Measurements from ENCODE around the gene PCMTD2. TPM values are rescaled to one million over a fixed set of nuclear protein-coding genes. Genes with fewer than 3 reads are reported as not detected.
A peak's percentile ranks its signal among the peaks of the same experiment; 100 is the strongest.

PCMTD2 gene
- total and polyA plus RNA-seq, 2 of the 13 experiments (the other 11 are each of a cell fraction or from before 2014, with no cell fraction given): 47.0 to 76.9 TPM

- TF ChIP-seq ZFX (CRISPR knock-in tag; IDR thresholded peaks at IDR 0.05; ENCODE audit: low read depth) (peak; percentile 31; the same call in 1 of the 2 replicates), ZNF564 (CRISPR knock-in tag; IDR thresholded peaks at IDR 0.05) (peak; percentile 91), KLF13 (CRISPR knock-in tag; IDR thresholded peaks at IDR 0.05) (no peak), ZFP91 (CRISPR knock-in tag; IDR thresholded peaks at IDR 0.05; ENCODE audit: borderline replicate concordance) (peak; percentile 59; the same call in 1 of the 2 replicates), ZNF230 (CRISPR knock-in tag; IDR thresholded peaks at IDR 0.05) (peak; percentile 53; the same call in 1 of the 2 replicates), MIER2 (CRISPR knock-in tag; IDR thresholded peaks at IDR 0.05) (peak; percentile 83), LCORL (IDR thresholded peaks at IDR 0.05) (peak; percentile 65; the same call in 1 of the 2 replicates), LCORL (CRISPR knock-in tag; IDR thresholded peaks at IDR 0.05) (peak; percentile 97), FOXM1 (CRISPR knock-in tag; IDR thresholded peaks at IDR 0.05) (no peak), ZSCAN12 (CRISPR knock-in tag; IDR thresholded peaks at IDR 0.05) (no peak), ZC3H4 (CRISPR knock-in tag; IDR thresholded peaks at IDR 0.05; ENCODE audit: borderline replicate concordance) (no peak), ZNF883 (CRISPR knock-in tag; IDR thresholded peaks at IDR 0.05; ENCODE audit: not compliant biosample characterization) (no peak), RFX3 (CRISPR knock-in tag; IDR thresholded peaks at IDR 0.05) (no peak), KDM6A (CRISPR knock-in tag; IDR thresholded peaks at IDR 0.05; ENCODE audit: low read depth) (peak; percentile 88; the same call in 1 of the 2 replicates), ETV5 (CRISPR knock-in tag; IDR thresholded peaks at IDR 0.05; ENCODE audit: borderline replicate concordance) (peak; percentile 46; the same call in 1 of the 2 replicates), ZNF672 (CRISPR knock-in tag; IDR thresholded peaks at IDR 0.05) (no peak), ZFP82 (CRISPR knock-in tag; IDR thresholded peaks at IDR 0.05; ENCODE audit: borderline replicate concordance) (no peak), EED (CRISPR knock-in tag; IDR thresholded peaks at IDR 0.05) (peak; percentile 78; the same call in 1 of the 2 replicates), GLI4 (CRISPR knock-in tag; IDR thresholded peaks at IDR 0.05; ENCODE audit: borderline replicate concordance) (no peak), ELF4 (CRISPR knock-in tag; IDR thresholded peaks at IDR 0.05; ENCODE audit: borderline replicate concordance) (no peak), ZNF331 (CRISPR knock-in tag; IDR thresholded peaks at IDR 0.05) (peak; percentile 57; the same call in 1 of the 2 replicates), IRF1 (CRISPR knock-in tag; IDR thresholded peaks at IDR 0.05; ENCODE audit: low read depth) (no peak), PAX8 (CRISPR knock-in tag; IDR thresholded peaks at IDR 0.05; ENCODE audit: borderline replicate concordance) (0 out of 2 replicates have a peak, but pooled peaks have one; percentile 8)
- TF ChIP-seq, protein P1, sequence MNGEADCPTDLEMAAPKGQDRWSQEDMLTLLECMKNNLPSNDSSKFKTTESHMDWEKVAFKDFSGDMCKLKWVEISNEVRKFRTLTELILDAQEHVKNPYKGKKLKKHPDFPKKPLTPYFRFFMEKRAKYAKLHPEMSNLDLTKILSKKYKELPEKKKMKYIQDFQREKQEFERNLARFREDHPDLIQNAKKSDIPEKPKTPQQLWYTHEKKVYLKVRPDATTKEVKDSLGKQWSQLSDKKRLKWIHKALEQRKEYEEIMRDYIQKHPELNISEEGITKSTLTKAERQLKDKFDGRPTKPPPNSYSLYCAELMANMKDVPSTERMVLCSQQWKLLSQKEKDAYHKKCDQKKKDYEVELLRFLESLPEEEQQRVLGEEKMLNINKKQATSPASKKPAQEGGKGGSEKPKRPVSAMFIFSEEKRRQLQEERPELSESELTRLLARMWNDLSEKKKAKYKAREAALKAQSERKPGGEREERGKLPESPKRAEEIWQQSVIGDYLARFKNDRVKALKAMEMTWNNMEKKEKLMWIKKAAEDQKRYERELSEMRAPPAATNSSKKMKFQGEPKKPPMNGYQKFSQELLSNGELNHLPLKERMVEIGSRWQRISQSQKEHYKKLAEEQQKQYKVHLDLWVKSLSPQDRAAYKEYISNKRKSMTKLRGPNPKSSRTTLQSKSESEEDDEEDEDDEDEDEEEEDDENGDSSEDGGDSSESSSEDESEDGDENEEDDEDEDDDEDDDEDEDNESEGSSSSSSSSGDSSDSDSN (CRISPR knock-in tag; IDR thresholded peaks at IDR 0.05): peak; percentile 64
Observed at GRCh38 chr20:64236137-64237088, 19.1 kb upstream of the PCMTD2 start (continued).
